ENCODE results near the gene RIPPLY3.
"Not testable (repeated sequence)": the region's sequence is repeated elsewhere in the genome, so short reads cannot be mapped to it uniquely, and the experiment has no call there.

RIPPLY3 gene

DNA sequence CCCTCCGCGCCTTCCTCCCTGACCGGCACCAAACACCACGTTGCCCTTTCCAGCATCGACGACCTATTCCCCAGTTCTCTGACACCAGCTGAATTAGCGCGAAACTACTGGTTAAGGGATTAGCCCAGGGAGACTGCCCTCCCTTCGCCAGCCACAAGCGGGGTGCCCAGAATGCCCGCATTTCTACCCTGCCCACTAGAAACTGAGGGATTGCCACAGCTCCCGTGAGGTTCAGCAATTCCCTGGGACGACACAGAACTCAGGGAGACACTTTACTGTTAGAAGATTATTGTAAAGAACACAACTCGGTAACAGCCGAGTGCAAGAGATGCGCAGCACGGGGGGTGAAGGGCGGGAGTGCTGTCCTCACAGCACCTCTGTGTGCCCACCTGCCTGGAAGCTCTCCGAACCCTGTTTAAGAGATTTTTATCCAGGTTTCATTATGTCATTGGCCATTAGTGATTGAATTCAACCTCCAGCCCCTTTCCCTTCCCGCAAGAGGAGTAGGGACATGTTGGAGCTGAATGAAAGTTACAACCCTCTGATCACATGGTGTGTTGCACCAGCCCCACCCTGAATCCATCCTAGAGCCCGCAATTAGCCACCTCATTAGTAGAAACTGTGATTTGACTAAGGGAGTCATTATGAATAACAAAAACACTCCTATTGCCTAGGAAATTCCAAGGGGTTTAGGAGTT lies 15.8 kb upstream of the RIPPLY3 start:
- in situ Hi-C loops (cut with MboI; ENCODE audit: low pct_unique_long_range_greater_than_20kb, low sequenced_read_pairs, unreplicated experiment), result no loop called here
- TF ChIP-seq, protein P1, sequence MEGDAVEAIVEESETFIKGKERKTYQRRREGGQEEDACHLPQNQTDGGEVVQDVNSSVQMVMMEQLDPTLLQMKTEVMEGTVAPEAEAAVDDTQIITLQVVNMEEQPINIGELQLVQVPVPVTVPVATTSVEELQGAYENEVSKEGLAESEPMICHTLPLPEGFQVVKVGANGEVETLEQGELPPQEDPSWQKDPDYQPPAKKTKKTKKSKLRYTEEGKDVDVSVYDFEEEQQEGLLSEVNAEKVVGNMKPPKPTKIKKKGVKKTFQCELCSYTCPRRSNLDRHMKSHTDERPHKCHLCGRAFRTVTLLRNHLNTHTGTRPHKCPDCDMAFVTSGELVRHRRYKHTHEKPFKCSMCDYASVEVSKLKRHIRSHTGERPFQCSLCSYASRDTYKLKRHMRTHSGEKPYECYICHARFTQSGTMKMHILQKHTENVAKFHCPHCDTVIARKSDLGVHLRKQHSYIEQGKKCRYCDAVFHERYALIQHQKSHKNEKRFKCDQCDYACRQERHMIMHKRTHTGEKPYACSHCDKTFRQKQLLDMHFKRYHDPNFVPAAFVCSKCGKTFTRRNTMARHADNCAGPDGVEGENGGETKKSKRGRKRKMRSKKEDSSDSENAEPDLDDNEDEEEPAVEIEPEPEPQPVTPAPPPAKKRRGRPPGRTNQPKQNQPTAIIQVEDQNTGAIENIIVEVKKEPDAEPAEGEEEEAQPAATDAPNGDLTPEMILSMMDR (IDR thresholded peaks at IDR 0.05; ENCODE audit: extremely low read depth, insufficient read depth, missing control alignments), result no peak

DNA sequence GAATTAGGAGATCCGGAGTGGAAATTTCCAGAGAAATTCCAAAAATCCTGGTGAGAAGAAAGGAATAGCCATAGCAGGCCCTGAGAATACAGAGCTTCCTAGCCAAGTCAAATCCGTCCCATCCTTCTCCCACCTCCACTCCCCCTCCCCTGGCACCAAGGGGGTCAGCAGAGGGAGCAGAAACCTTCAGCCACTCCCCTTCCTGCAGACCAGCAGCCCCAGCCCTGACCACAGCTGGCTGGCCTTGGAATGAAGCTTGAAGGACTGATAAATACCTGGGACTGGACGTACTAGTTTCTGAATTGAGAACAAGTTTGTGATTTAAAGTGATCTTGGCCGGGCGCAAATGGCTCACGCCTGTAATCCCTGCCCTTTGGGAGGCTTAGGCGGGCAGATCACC lies 13.8 kb upstream of the RIPPLY3 start:
- in situ Hi-C loops (cut with MboI; ENCODE audit: low pct_unique_long_range_greater_than_20kb, low sequenced_read_pairs, unreplicated experiment), result no loop called here
- TF ChIP-seq, protein P1 (IDR thresholded peaks at IDR 0.05; ENCODE audit: extremely low read depth, insufficient read depth, missing control alignments), result no peak
- no peak for DNase-seq (ENCODE audit: low spot score)

More for the DNA sequence above, 15.8 kb upstream of the RIPPLY3 start:
- no peak for DNase-seq (ENCODE audit: low spot score)

DNA sequence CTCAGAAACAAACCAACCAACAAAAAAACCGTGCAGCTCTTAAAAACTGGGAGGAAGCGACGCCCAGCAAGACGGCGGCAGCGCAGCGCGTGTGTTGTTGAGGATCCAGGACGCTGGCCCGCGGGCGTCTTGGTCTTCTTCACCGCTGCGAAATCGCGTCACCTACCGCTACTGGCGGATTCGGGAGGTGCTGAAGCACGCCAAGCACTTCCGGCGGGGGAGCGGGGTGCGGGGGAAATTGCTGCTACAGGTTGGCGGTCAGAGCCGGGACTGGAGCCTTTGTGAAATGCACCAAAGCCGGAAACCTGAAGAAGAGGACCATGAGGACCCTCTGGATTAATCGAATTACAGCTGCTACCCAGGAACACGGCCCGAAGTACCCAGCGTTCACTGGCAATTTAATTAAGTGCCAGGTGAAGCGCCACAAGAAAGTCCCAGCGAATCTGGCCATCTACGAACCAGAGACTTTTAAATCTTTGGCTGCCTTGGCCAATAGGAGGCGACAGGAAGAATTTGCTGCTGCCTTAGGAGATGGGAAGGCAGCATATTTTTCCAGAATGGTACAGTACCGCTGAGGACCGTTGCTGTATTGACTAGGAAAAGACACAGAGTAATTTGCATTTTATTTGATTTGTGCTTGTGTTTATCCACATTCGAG lies 11.9 kb upstream of the RIPPLY3 start:
- no peak for DNase-seq (ENCODE audit: low spot score)
- TF ChIP-seq, protein P1 (IDR thresholded peaks at IDR 0.05; ENCODE audit: extremely low read depth, insufficient read depth, missing control alignments), result no peak
- in situ Hi-C loops (cut with MboI; ENCODE audit: low pct_unique_long_range_greater_than_20kb, low sequenced_read_pairs, unreplicated experiment), result no loop called here

GRCh38 chr21:36995285-36995684 lies 11.2 kb upstream of the RIPPLY3 start:
- DNase-seq (ENCODE audit: low spot score); in situ Hi-C loops (cut with MboI; ENCODE audit: low pct_unique_long_range_greater_than_20kb, low sequenced_read_pairs, unreplicated experiment): not testable (repeated sequence)

DNA sequence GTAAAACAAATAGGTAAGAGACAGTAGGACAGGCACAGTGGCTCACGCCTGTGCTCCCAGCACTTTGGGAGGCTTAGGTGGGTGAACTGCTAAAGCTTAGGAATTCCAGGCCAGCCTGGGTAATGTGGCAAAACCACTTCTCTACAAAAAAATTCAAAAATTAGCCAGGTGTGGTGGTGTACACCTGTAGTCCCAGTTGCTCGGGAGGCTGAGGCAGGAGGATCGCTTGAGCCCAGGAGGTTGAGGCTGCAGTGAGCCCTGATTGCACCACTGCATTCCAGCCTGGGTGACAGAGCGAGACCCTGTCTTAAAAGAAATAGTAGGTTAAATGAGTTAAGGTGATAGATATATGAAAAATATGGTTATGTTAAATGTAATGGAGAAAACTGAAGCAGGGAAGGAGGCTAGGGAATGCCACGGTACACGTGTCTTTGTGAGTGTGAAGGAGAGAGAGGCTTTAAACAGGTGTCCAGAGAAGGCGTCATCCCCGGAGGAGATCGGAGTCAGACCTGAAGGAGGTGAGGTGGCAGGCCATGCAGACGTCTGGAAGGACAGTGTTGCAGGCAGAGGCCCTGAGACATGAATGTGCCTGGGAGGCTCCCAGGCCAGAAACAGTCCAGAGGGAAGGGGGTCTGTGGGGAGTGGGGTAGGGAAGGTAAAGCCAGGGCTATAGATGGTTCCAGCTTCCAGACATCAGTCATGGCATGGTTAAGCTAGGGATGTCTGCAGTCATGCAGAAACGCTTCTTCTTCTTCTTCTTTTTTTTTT lies 7.2 kb upstream of the RIPPLY3 start:
- TF ChIP-seq, protein P1 (IDR thresholded peaks at IDR 0.05; ENCODE audit: extremely low read depth, insufficient read depth, missing control alignments), result no peak
- in situ Hi-C loops (cut with MboI; ENCODE audit: low pct_unique_long_range_greater_than_20kb, low sequenced_read_pairs, unreplicated experiment), result no loop called here

GRCh38 chr21:37000381-37000780 lies 6.1 kb upstream of the RIPPLY3 start:
- no peak for DNase-seq (ENCODE audit: low spot score)
- in situ Hi-C loops (cut with MboI; ENCODE audit: low pct_unique_long_range_greater_than_20kb, low sequenced_read_pairs, unreplicated experiment), result no loop called here
- TF ChIP-seq, protein P1 (IDR thresholded peaks at IDR 0.05; ENCODE audit: extremely low read depth, insufficient read depth, missing control alignments), result no peak

More for the DNA sequence above, 7.2 kb upstream of the RIPPLY3 start:
- no peak for DNase-seq (ENCODE audit: low spot score)

GRCh38 chr21:37001441-37001840 lies 5.1 kb upstream of the RIPPLY3 start:
- DNase-seq (ENCODE audit: low spot score), result no peak
- in situ Hi-C loops (cut with MboI; ENCODE audit: low pct_unique_long_range_greater_than_20kb, low sequenced_read_pairs, unreplicated experiment), result no loop called here
- TF ChIP-seq, protein P1 (IDR thresholded peaks at IDR 0.05; ENCODE audit: extremely low read depth, insufficient read depth, missing control alignments), result no peak

- DNase-seq (ENCODE audit: low spot score); in situ Hi-C loops (cut with MboI; ENCODE audit: low pct_unique_long_range_greater_than_20kb, low sequenced_read_pairs, unreplicated experiment): not testable (repeated sequence)
Measured at GRCh38 chr21:37002851-37003250, 3.7 kb upstream of the RIPPLY3 start.

DNA sequence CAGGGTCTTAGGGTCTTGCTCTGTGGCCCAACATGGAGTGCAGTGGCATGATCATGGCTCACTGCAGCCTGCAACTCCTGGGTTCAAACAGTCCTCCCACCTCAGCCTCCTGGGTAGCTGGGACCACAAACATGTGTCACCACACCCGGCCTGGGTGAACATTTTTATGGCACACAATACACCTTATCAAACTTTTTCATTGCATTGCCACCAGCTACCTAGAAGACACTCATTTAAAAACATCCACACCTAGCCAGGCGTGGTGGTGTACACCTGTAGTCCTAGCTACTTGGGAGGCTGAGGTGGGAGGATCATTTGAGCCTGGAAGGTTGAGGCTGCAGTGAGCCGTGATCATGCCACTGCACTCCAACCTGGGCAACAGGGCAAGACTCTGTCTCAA lies 2.6 kb upstream of the RIPPLY3 start:
- in situ Hi-C loops (cut with MboI; ENCODE audit: low pct_unique_long_range_greater_than_20kb, low sequenced_read_pairs, unreplicated experiment); DNase-seq (ENCODE audit: low spot score): not testable (repeated sequence)
